AG09309 (cell line): ENCODE measurements around the gene ACADS.
"Not testable (repeated sequence)": the region's sequence is repeated elsewhere in the genome, so short reads cannot be mapped to it uniquely, and the experiment has no call there.

ENCODE experiments used
- DNase-seq: peaks from one replicate; pipeline ENCODE4 v3.0.0-alpha.2; 2010; ENCODE audit warnings: low read depth
- H3K4me3 ChIP-seq: 2 replicates; pipeline ENCODE4 v1.5.1; 2011; ENCODE audit warnings: mild to moderate bottlenecking, low read depth, low read length, moderate library complexity; ENCODE audit not compliant: control insufficient read depth
- TF ChIP-seq, protein P1 (sequence below): IDR thresholded peaks from 2 replicates; pipeline ENCODE4 v1.5.1; 2011; ENCODE audit warnings: mild to moderate bottlenecking, low read depth, low read length, inconsistent platforms; ENCODE audit not compliant: insufficient read depth, control insufficient read depth; ENCODE audit errors: missing control alignments

Gene ACADS

DNA sequence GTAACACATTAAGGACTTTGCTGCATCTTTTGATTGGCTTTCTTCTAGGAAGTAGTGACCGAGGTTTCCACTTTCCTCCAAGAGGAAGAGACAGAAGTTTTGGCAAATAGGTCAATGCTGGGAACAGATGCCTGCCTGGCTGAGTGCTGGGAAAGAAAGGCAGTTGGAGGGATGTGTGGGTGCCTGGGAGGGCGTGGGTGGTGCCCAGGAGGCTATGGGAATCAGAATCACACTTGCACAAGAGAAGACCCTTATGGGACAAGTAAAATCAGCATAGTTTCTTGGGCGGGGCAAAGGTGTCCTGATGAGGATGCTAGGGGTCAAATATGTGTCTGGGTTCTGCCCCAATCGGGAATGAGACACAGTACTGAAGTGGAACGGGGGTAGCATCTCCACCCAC is 906 bp upstream of the ACADS start:
- H3K4me3 ChIP-seq, result no peak overlapping the region
- no peak for DNase-seq
- TF ChIP-seq, protein P1, sequence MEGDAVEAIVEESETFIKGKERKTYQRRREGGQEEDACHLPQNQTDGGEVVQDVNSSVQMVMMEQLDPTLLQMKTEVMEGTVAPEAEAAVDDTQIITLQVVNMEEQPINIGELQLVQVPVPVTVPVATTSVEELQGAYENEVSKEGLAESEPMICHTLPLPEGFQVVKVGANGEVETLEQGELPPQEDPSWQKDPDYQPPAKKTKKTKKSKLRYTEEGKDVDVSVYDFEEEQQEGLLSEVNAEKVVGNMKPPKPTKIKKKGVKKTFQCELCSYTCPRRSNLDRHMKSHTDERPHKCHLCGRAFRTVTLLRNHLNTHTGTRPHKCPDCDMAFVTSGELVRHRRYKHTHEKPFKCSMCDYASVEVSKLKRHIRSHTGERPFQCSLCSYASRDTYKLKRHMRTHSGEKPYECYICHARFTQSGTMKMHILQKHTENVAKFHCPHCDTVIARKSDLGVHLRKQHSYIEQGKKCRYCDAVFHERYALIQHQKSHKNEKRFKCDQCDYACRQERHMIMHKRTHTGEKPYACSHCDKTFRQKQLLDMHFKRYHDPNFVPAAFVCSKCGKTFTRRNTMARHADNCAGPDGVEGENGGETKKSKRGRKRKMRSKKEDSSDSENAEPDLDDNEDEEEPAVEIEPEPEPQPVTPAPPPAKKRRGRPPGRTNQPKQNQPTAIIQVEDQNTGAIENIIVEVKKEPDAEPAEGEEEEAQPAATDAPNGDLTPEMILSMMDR, result no peak

GRCh38 chr12:120725151-120725658 is 421 bp upstream of the ACADS start:
- peak overlapping the region; percentile 62 for H3K4me3 ChIP-seq
- TF ChIP-seq, protein P1, result no peak
- DNase-seq, result no peak

DNA sequence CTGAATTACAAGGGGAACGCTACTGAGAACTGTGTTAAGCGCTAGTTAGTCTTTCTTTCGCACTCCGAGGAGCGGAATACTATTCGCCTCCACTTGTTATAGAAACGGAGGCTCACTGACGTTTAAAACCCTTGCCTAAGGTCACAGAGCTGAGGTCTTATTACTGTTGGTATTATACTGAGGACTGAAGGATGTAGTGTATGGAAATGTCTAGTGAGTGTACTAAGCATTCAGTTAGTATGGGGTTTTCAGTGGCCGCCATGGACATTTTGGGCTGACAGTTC is 826 bp downstream of the ACADS start:
- H3K4me3 ChIP-seq, result no peak overlapping the region
- no peak for DNase-seq
- TF ChIP-seq, protein P1, result no peak

- TF ChIP-seq, protein P1, result no peak
- no peak overlapping the region for H3K4me3 ChIP-seq
- DNase-seq, result no peak
Measured at GRCh38 chr12:120726961-120727360, 1.3 kb downstream of the ACADS start.

GRCh38 chr12:120732198-120732597 is 6.6 kb downstream of the ACADS start:
- not testable (repeated sequence) for H3K4me3 ChIP-seq, DNase-seq

DNA sequence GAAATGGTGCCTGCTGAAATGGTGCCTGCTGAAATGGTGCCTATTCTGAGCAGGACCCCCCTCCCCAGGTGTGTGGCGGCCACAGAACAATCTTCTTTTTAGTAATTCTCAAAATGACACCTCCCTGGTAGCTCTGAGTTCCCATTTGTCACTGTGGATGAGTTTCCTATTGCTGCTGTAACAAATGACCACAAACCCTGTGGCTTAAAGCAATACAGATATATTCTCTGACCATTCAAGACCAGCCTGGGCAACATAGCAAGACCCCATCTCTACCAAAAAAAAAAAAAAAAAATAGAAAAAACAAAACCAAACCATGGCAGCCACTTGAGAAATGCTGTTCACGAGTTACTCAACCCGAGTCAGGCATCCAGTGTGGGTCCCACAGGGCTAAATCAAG is 7.9 kb downstream of the ACADS start:
- TF ChIP-seq, protein P1, result no peak
- no peak overlapping the region for H3K4me3 ChIP-seq
- no peak for DNase-seq

DNA sequence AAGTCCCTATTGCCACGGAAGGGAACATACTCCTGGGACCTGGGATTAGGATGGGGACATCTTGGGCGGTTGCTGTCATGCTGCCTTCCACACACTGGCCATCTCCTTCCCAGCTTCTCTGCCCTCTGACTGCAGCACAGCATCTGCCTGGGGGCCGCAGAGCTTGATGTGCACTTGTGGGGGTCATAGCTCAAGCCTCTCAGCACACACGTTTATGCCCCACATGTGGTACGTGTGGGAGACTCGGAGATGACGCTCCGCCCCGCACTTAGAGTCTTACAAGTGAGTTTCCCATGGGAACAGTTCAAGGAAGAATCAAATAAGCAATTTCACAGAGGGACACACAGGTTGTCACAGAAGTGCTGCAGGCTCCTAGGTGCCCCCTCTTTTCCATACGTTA is 8.6 kb downstream of the ACADS start:
- TF ChIP-seq, protein P1, result no peak
- DNase-seq, result no peak
- H3K4me3 ChIP-seq, result no peak overlapping the region

DNA sequence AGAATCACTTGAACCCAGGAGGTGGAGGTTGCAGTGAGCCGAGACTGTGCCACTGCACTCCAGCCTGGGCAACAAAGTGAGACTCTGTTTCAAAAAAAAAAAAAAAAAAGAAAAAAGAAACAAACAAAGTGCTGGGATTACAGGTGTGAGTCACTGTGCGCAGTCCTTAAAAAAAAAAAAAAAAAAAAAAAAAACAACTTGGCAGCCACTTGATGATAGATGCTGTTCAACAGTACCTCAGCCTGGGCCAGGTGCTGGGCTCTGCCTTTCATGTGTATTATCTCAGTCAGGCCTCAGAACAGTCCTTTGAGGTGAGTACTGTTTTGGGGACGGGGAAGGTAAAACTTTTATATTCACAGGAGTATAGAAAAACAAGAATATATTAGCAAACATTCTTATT is 9.6 kb downstream of the ACADS start:
- no peak overlapping the region for H3K4me3 ChIP-seq
- DNase-seq, result no peak
- TF ChIP-seq, protein P1, result no peak
